Ovary (tissue), 9 donors: ENCODE measurements around the gene ROM1. TPM values are rescaled to one million over a fixed set of nuclear protein-coding genes. Genes with fewer than 3 reads are reported as not detected.
A peak's percentile ranks its signal among the peaks of the same experiment; 100 is the strongest.

Experiments used
- DNase-seq, 5 donors: peaks; one replicate each; pipeline ENCODE4 v3.0.0-alpha.2; 2019 to 2020
- H3K27ac ChIP-seq, 2 donors: fragments of 200-600 bp; one replicate each; pipeline versions ENCODE4 v1.5.1 to v1.8.0; 2019 to 2022
- H3K27me3 ChIP-seq: fragments of 200-600 bp; one replicate; pipeline ENCODE4 v1.8.0; 2022
- H3K36me3 ChIP-seq: fragments of 200-600 bp; sonication (generic); one replicate; pipeline ENCODE4 v1.5.1; 2019
- H3K4me1 ChIP-seq: one replicate; pipeline ENCODE4 v1.8.1; 2013; ENCODE audit warnings: mild to moderate bottlenecking, moderate library complexity; ENCODE audit not compliant: insufficient read depth
- H3K4me3 ChIP-seq: fragments of 200-600 bp; sonication (generic); one replicate; pipeline ENCODE4 v1.5.1; 2017
- H3K9me3 ChIP-seq, 2 donors: fragments of 200-600 bp in 1 of 2; sonication (generic) in 1 of 2; one replicate each; pipeline versions ENCODE4 v1.5.1 to v1.8.1; 2013 to 2019; ENCODE audit warnings: mild to moderate bottlenecking in 1 of 2, moderate library complexity in 1 of 2
- CTCF ChIP-seq, 3 donors: fragments of 450-650 bp in 2 of 3; fragments of 200-600 bp in 1 of 3; IDR thresholded peaks; one replicate each; pipeline versions ENCODE4 v1.5.1 to v1.8.0; 2016 to 2022; ENCODE audit warnings: antibody characterized with exemption in 3 of 3, mild to moderate bottlenecking in 1 of 3
- EP300 ChIP-seq: sonication (generic); formaldehyde crosslinking; IDR thresholded peaks from one replicate; pipeline ENCODE4 v1.6.1; 2017; ENCODE audit warnings: antibody characterized with exemption
- POLR2A ChIP-seq: fragments of 450-650 bp; IDR thresholded peaks from one replicate; pipeline ENCODE4 v1.6.1; 2017; ENCODE audit warnings: antibody characterized with exemption, mild to moderate bottlenecking, moderate library complexity
- WGBS, 3 donors: extraction: QIAGEN DNeasy Blood & Tissue Kit in 1 of 3; methylation state at CpG; one replicate each; pipeline versions ENCODE4 v1.1.5 to v1.1.7; 2013 to 2017; 5-methylcytosine and 5-hydroxymethylcytosine counted together
- intact Hi-C, 4 donors: fragments of 100-400 bp; cut with DNase I; formaldehyde crosslinking; loops; one replicate each; pipeline versions ENCODE4 v1.11.0 to v1.15.1; 2022 to 2023
- polyA plus RNA-seq, 2 donors: library from polyadenylated mRNA; stranded (reverse); fragments of 200-250 nt in 1 of 2; fragments of 350-450 nt in 1 of 2; fragmentation: Illumina TruSeq in 1 of 2; extraction: RNeasy Lipid Tissue Mini Kit (QIAGEN cat#74804) in 1 of 2; gene quantifications; one replicate each; pipeline ENCODE4 v1.2.3, GENCODE V29; 2013 to 2014
- total RNA-seq, 7 donors: library from RNA; depleted of rRNA in 2 of 7; stranded (reverse); fragments of >200 nt in 2 of 7; fragmentation: NEBNext Ultra II Directional in 3 of 7; extraction: Animal tissue kit (Norgen Biotek cat#: 25700) in 3 of 7; gene quantifications; one replicate each; pipeline versions ENCODE4 v1.1.0 to v1.2.4, GENCODE V29; 2016 to 2023
- donor health status: DM: no; HTN: no; CAD: no; lungs with moderate emphysema.
- donor health status: DM: no; HTN: no; CAD: no.
- donor health status: Bipolar disorder and iron deficiency.
- donor health status: DM: yes; HTN: yes; CAD: no.
- donor health status: DM: no; HTN: no; CAD: no.
- donor health status: DM: yes; HTN: yes; CAD: no.

Gene ROM1
- total and polyA plus RNA-seq, 9 donors, result 9.2 to 22.4 (median 10.8) TPM

GRCh38 chr11:62599069-62599696 lies 13.9 kb upstream of the ROM1 start:
- intact Hi-C loops, result loop anchor here in 1 of 4 donors (10.0 kb wide), 1 partner anchor 96 kb away; no protein-coding TSS in a partner anchor
- DNase-seq, result peak; percentile 93 to 96 (median 96)
- Histone ChIP-seq H3K4me3 (no peak overlapping the region), H3K36me3 (no peaks in the 10 kb centered on the region), H3K27ac (peak overlapping the region in 1 of 2 donors; percentile 63), H3K4me1 (peaks cover 9% of the 10 kb centered on the region), H3K27me3 (no peaks in the 10 kb centered on the region), H3K9me3 (no peaks in the 10 kb centered on the region)
- 25 to 29% (median 27%) methylated on average over 7 of the region's 7 CpGs for WGBS, 3 donors
- TF ChIP-seq CTCF (IDR thresholded peaks at IDR 0.05) (no peak), POLR2A (no peak), EP300 (no peak)

GRCh38 chr11:62599901-62600300 lies 13.2 kb upstream of the ROM1 start:
- no peak for DNase-seq
- H3K9me3 ChIP-seq, result no peaks in the 10 kb centered on the region
- H3K4me3 ChIP-seq, result peak overlapping the region; percentile 81
- no peak for TF ChIP-seq EP300
- peaks cover 9% of the 10 kb centered on the region for H3K4me1 ChIP-seq
- peak overlapping the region in 1 of 2 donors; percentile 63 for H3K27ac ChIP-seq
- WGBS, 3 donors, result 11 to 22% (median 18%) methylated on average over 5 of the region's 5 CpGs
- no peaks in the 10 kb centered on the region for H3K36me3 ChIP-seq
- intact Hi-C loops, result loop anchor here in 1 of 4 donors (10.0 kb wide), 1 partner anchor 95 kb away; no protein-coding TSS in a partner anchor
- no peaks in the 10 kb centered on the region for H3K27me3 ChIP-seq

GRCh38 chr11:62600367-62601121 lies 12.5 kb upstream of the ROM1 start:
- Histone ChIP-seq H3K9me3 (no peaks in the 10 kb centered on the region), H3K27ac (peak overlapping the region; percentile 91 to 95), H3K4me1 (peaks cover 9% of the 10 kb centered on the region), H3K4me3 (peak overlapping the region; percentile 81), H3K36me3 (no peaks in the 10 kb centered on the region), H3K27me3 (no peaks in the 10 kb centered on the region)
- TF ChIP-seq EP300 (no peak), CTCF (IDR thresholded peaks at IDR 0.05) (no peak)
- DNase-seq, result no peak
- 1% methylated on average over 26 of the region's 26 CpGs for WGBS, 3 donors
- intact Hi-C loops, result no loop called here

GRCh38 chr11:62601122-62601371 lies 12.0 kb upstream of the ROM1 start:
- Histone ChIP-seq H3K9me3 (no peaks in the 10 kb centered on the region), H3K27me3 (no peaks in the 10 kb centered on the region), H3K27ac (peak overlapping the region; percentile 91 to 95), H3K36me3 (no peaks in the 10 kb centered on the region), H3K4me3 (peak overlapping the region; percentile 81), H3K4me1 (peaks cover 9% of the 10 kb centered on the region)
- intact Hi-C loops, result no loop called here
- no peak for TF ChIP-seq CTCF (IDR thresholded peaks at IDR 0.05)
- no peak for TF ChIP-seq EP300
- TF ChIP-seq POLR2A, result no peak
- 1% methylated on average over 21 to 30 of the region's 30 CpGs for WGBS, 3 donors
- DNase-seq, result peak in 3 of 5 donors; percentile 60 to 75 (median 75)
